PC-9 (cell line): ENCODE measurements around the gene DDO. TPM values are rescaled to one million over a fixed set of nuclear protein-coding genes. Genes with fewer than 3 reads are reported as not detected.

Source experiments
- Bru-seq: library from RNA; stranded (reverse); fragments of 400-500 nt; gene quantifications from one replicate; lab custom pipeline; 2021; lab: Mats Ljungman, UMichigan
- BruChase-seq, 2 experiments: library from RNA; stranded (reverse); fragments of 400-500 nt; gene quantifications; one replicate each; lab custom pipeline; 2021; lab: Mats Ljungman, UMichigan
- BruUV-seq: library from RNA; stranded (reverse); fragments of 400-500 nt; replicated peaks from 2 replicates; lab custom pipeline; 2021; lab: Mats Ljungman, UMichigan
- CTCF ChIA-PET: fragments of 300-600 bp; sonication (Branson Sonifier 250); formaldehyde crosslinking; loops from one replicate; lab custom pipeline; 2022; ENCODE audit warnings: antibody characterized with exemption; lab: Charles Lee
- POLR2A ChIA-PET: fragments of 300-600 bp; sonication (Branson Sonifier 250); formaldehyde crosslinking; loops from one replicate; lab custom pipeline; 2022; ENCODE audit warnings: antibody characterized with exemption; ENCODE audit not compliant: unreplicated experiment; lab: Charles Lee
- DNase-seq, 2 experiments: peaks; one replicate each; pipeline versions ENCODE4 v3.0.0 to v3.0.0-alpha.2; 2015 to 2022; ENCODE audit warnings: mixed read lengths in 1 of 2
- H2AFZ ChIP-seq: fragments of 200-600 bp; sonication (generic); 2 replicates; pipeline ENCODE4 v1.8.1; 2017; ENCODE audit warnings: antibody characterized with exemption
- H3F3A ChIP-seq: fragments of 200-600 bp; sonication (generic); 2 replicates; pipeline ENCODE4 v1.8.1; 2017; ENCODE audit warnings: antibody characterized with exemption, mild to moderate bottlenecking, low read depth; ENCODE audit not compliant: insufficient read depth
- H3K27ac ChIP-seq: fragments of 200-600 bp; sonication (generic); 2 replicates; pipeline ENCODE4 v1.6.1; 2016; ENCODE audit warnings: mixed run types
- H3K27me3 ChIP-seq: fragments of 200-600 bp; sonication (generic); 2 replicates; pipeline ENCODE4 v1.6.1; 2016; ENCODE audit warnings: low read depth, mixed run types; ENCODE audit not compliant: insufficient read depth
- H3K36me3 ChIP-seq: fragments of 200-600 bp; sonication (generic); 2 replicates; pipeline ENCODE4 v1.6.1; 2016; ENCODE audit warnings: low read depth, mixed run types
- H3K4me1 ChIP-seq: fragments of 200-600 bp; sonication (generic); replicated peaks from 2 replicates; pipeline ENCODE4 v1.6.1; 2016; ENCODE audit warnings: mixed run types; ENCODE audit not compliant: insufficient read depth
- H3K4me2 ChIP-seq: fragments of 200-600 bp; sonication (generic); 2 replicates; pipeline ENCODE4 v1.6.1; 2017; ENCODE audit warnings: mixed run types
- H3K4me3 ChIP-seq: fragments of 200-600 bp; sonication (generic); 2 replicates; pipeline ENCODE4 v1.6.1; 2016; ENCODE audit warnings: mixed run types
- H3K79me2 ChIP-seq: fragments of 200-600 bp; sonication (generic); 2 replicates; pipeline ENCODE4 v1.6.1; 2017; ENCODE audit warnings: low read depth, mixed run types
- H3K9me2 ChIP-seq: fragments of 200-600 bp; sonication (generic); 2 replicates; pipeline ENCODE4 v1.8.1; 2017; ENCODE audit warnings: mild to moderate bottlenecking; ENCODE audit not compliant: insufficient read depth
- H3K9me3 ChIP-seq: fragments of 200-600 bp; sonication (generic); 2 replicates; pipeline ENCODE4 v1.8.1; 2016; ENCODE audit warnings: low read depth; ENCODE audit not compliant: insufficient read depth
- H4K20me1 ChIP-seq: fragments of 200-600 bp; sonication (generic); 2 replicates; pipeline ENCODE4 v1.8.1; 2017; ENCODE audit not compliant: insufficient read depth
- CTCF ChIP-seq: fragments of 200-600 bp; sonication (generic); conservative IDR thresholded peaks from 2 replicates; pipeline ENCODE4 v1.6.1; 2017; ENCODE audit warnings: mixed run types, antibody characterized with exemption, mild to moderate bottlenecking, moderate library complexity
- EZH2 ChIP-seq: fragments of 200-600 bp; sonication (generic); IDR thresholded peaks from 2 replicates; pipeline ENCODE4 v1.8.0; 2017; ENCODE audit warnings: antibody characterized with exemption, low read depth
- intact Hi-C: fragments of 100-400 bp; cut with micrococcal nuclease; formaldehyde crosslinking; loops from one replicate; pipeline ENCODE4 v1.10.0; 2022; ENCODE audit not compliant: unreplicated experiment
- long read RNA-seq: library from polyadenylated mRNA; stranded (forward); transcript quantifications from one replicate; pipeline ENCODE4 v2.0.0, GENCODE V29; 2022
- total RNA-seq: library from RNA; stranded (reverse); gene quantifications from 2 replicates; pipeline ENCODE4 v1.2.3, GENCODE V29; 2021

The DDO gene
- total RNA-seq (2.0 and 3.6 TPM in 2 replicates), Bru-seq, nascent RNA (percentile 38 among the genes with signal in this experiment), BruChase-seq, experiment 1, labeled RNA remaining after a 2-hour chase (percentile 36 among the genes with signal in this experiment), BruChase-seq, experiment 2, labeled RNA remaining after a 6-hour chase (percentile 36 among the genes with signal in this experiment)
- long read RNA-seq, partial matches to known transcripts: 1 of 6 reads
- long read RNA-seq, other reads (novel, unspliced or antisense): 0 of 6 reads

- Histone ChIP-seq H3F3A (no peaks in the 10 kb centered on the region), H2AFZ (no peak within 1 kb of the TSS), H3K79me2 (no peaks in the 10 kb centered on the region), H3K9me2 (no peaks in the 10 kb centered on the region), H3K4me1 (no peaks in the 10 kb centered on the region), H3K36me3 (no peaks in the 10 kb centered on the region), H3K27ac (no peak within 1 kb of the TSS), H3K4me3 (no peak within 1 kb of the TSS), H3K9me3 (no peaks in the 10 kb centered on the region), H4K20me1 (no peaks in the 10 kb centered on the region), H3K27me3 (peaks cover 5% of the 10 kb centered on the region; the same call in 1 of the 2 replicates), H3K4me2 (peak within 1 kb of the TSS; percentile 63)
- intact Hi-C loops: no loop called here
- TF ChIP-seq EZH2 (no peak), CTCF (no peak)
- BruUV-seq: no TSS peak
- POLR2A ChIA-PET: interaction anchor here (0.6 kb wide), 2 partner anchors 156 to 240 kb away, joined by 3 read pairs; no protein-coding TSS in a partner anchor
- DNase-seq: peak in 1 of 2 experiments; percentile 61
- CTCF ChIA-PET: no interaction called here
Observed at GRCh38 chr6:110415086-110415916, at the start of gene DDO. DDO (minus strand) TSS chr6:110415575; CDS start chr6:110413462, 2,113 bp downstream.

GRCh38 chr6:110462884-110463481 is 47.6 kb upstream of the DDO start:
- Histone ChIP-seq H3K4me1 (no peaks in the 10 kb centered on the region), H3K9me2 (no peaks in the 10 kb centered on the region), H3K4me2 (no peak overlapping the region), H3K9me3 (peaks cover 8% of the 10 kb centered on the region), H4K20me1 (no peaks in the 10 kb centered on the region), H3K4me3 (no peak overlapping the region), H3F3A (no peaks in the 10 kb centered on the region), H3K27ac (no peak overlapping the region), H3K79me2 (no peaks in the 10 kb centered on the region), H2AFZ (no peak overlapping the region), H3K27me3 (no peaks in the 10 kb centered on the region), H3K36me3 (no peaks in the 10 kb centered on the region)
- BruUV-seq: no TSS peak
- no peak for DNase-seq
- ChIA-PET CTCF (no interaction called here), POLR2A (no interaction called here)
- intact Hi-C loops: no loop called here
- TF ChIP-seq CTCF (no peak), EZH2 (no peak)

- H3K4me2 ChIP-seq: no peak overlapping the region
- no peaks in the 10 kb centered on the region for H3K27me3 ChIP-seq
- intact Hi-C loops: no loop called here
- no peak overlapping the region for H3K27ac ChIP-seq
- DNase-seq: no peak
- H3K4me3 ChIP-seq: no peak overlapping the region
- H3K4me1 ChIP-seq: no peaks in the 10 kb centered on the region
- H3K9me2 ChIP-seq: no peaks in the 10 kb centered on the region
- no peaks in the 10 kb centered on the region for H3F3A ChIP-seq
- no peaks in the 10 kb centered on the region for H4K20me1 ChIP-seq
- no peaks in the 10 kb centered on the region for H3K79me2 ChIP-seq
- TF ChIP-seq CTCF (no peak), EZH2 (no peak)
- no TSS peak for BruUV-seq
- peaks cover 8% of the 10 kb centered on the region for H3K9me3 ChIP-seq
- no peak overlapping the region for H2AFZ ChIP-seq
- CTCF ChIA-PET: no interaction called here
- POLR2A ChIA-PET: no interaction called here
- no peaks in the 10 kb centered on the region for H3K36me3 ChIP-seq
Observed at GRCh38 chr6:110461376-110461775, 46.0 kb upstream of the DDO start.
